Dedifferentiated amniotic fluid mesenchymal stem cell (primary cell): Measurements from ENCODE around the gene SYNPO.

Source experiments
- DNase-seq: peaks from one replicate; pipeline ENCODE4 v3.0.0-alpha.2; 2016; ENCODE audit errors: extremely low spot score

Gene SYNPO

DNA sequence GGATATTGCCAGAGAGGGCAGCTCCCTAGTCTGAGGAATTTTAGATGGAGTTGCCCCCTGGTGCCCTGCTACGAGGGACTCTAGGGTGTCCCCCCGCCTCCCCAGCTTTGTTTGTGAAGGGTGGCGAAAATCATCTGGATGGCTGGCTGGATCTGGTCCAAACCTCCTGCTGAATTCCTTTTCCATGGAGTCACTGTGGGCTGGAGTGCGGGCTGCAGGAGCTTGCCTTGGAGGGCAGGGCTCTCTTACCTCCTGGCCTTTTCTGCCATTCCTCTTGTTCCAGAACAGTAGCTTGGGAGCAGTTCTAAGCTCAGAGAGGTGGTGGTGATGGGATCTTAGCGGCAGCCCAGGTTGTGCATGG lies 2.1 kb downstream of the SYNPO start:
- DNase-seq = peak; percentile 80

- no peak for DNase-seq
Measured at GRCh38 chr5:150642991-150643710, 2.7 kb downstream of the SYNPO start.

DNA sequence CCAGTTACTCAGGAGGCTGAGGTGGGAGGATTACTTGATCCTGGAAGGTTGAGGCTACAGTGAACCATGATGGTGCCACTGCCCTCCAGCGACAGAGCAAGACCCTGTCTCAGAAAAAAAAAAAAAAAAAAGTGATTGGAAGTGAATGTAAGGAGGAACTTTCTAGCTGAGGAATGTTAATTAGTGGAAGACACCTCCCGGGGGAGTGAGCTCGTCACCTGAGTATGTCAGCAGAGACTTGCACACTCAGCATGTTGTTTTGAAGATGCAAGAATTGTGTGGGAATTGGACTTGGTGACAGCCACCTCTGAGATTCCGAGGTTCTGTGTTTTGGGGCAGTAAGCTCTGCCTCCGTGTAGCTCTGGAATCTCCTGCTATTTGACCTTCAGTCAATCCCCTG lies 3.6 kb downstream of the SYNPO start:
- DNase-seq = no peak

DNA sequence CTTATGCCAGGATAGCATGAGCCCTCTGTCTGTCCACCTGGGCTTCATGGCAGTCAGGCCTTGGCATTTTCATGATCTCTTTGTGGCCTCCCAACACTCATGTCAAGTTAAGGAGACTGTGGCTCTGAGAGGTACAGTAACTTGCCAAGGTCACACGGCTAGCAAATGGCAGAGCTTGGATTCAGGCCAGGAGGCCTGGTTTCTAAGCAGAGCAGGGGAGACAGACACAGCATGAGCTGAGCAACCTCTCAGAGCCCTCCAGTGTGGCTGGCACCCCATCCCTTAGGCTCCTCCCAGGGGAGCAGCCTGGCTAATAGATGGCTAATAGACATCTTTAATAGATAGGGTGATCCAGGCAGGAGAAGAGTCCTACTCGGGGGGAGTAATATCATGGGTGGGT lies 4.1 kb downstream of the SYNPO start:
- DNase-seq = no peak

DNA sequence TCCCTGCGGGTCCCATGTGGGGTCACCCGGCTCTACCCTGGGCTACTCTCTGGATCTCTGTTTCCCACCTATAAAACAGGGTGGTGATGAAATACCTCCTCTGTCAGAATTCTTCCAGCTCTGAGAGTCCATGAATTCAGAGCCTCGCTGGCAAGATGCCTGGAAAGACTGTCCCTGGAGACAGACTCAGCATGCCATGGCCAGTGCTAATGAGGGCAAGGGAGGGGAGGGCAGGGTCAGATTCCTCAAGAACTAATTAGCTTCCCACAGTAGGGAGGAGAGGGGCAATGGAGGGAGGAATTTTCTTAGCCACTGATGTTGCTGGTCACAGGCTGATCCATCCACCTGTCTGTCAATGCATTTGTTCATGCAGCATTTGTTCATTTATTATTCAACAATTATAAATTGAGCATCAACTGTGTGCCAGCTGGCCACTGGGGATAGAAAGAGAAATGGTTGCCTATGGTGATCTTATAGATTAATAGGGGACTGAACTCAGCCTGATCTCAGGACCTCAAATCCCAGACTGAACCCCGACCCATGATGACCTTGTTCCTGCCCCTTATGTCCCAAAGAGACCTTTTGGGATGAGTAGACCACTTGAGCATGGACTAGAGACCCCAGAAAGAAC lies 4.7 kb downstream of the SYNPO start:
- DNase-seq = peak; percentile 69

DNA sequence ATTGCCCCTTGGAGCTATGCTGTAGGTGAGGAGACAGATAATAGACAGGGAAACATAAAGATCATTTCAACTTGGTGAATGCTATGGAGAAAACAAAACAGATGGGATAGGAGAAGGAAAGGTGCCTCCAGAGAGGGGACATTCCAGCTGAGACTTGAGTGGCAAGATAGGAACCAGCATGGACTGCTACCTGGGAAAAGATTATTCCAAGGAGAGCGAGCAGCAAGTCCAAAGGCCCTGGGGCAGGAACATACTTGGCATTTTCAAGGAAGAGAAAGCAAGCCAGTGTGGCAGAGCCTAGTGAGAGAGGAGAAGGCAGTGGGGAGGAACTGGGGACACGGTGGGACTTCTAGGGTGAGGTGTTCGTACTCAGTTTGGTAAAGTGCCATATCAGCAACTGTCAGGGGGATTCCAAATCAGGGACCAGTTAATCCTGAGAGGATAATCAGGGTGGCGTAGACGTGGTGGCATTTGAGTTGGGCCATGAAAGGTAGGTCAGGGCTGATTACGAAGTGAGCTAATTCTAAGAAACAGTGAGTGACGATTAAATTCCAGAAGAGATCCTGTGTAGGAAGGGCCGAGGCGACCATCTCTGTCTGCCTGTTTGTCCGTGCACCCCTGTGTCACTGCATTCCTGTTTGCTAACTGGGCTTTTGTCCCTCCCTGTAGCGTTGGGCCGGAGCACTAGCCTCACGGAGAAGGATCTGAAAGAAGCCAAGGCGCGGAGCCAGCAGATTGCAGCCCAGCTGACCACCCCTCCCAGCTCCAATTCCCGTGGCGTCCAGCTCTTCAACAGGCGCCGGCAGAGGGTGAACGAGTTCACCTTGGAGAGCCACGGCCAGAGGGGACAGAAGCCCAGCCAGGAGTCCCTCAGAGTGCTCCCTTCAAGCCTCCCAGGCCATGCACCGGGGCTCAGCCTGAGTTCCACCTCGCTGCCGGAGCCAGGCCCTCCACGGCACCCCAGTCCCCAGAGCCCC lies 7.1 kb downstream of the SYNPO start:
- no peak for DNase-seq

GRCh38 chr5:150648294-150649107 lies 8.0 kb downstream of the SYNPO start:
- no peak for DNase-seq

- no peak for DNase-seq
Measured at GRCh38 chr5:150649108-150650020, 8.9 kb downstream of the SYNPO start.

DNA sequence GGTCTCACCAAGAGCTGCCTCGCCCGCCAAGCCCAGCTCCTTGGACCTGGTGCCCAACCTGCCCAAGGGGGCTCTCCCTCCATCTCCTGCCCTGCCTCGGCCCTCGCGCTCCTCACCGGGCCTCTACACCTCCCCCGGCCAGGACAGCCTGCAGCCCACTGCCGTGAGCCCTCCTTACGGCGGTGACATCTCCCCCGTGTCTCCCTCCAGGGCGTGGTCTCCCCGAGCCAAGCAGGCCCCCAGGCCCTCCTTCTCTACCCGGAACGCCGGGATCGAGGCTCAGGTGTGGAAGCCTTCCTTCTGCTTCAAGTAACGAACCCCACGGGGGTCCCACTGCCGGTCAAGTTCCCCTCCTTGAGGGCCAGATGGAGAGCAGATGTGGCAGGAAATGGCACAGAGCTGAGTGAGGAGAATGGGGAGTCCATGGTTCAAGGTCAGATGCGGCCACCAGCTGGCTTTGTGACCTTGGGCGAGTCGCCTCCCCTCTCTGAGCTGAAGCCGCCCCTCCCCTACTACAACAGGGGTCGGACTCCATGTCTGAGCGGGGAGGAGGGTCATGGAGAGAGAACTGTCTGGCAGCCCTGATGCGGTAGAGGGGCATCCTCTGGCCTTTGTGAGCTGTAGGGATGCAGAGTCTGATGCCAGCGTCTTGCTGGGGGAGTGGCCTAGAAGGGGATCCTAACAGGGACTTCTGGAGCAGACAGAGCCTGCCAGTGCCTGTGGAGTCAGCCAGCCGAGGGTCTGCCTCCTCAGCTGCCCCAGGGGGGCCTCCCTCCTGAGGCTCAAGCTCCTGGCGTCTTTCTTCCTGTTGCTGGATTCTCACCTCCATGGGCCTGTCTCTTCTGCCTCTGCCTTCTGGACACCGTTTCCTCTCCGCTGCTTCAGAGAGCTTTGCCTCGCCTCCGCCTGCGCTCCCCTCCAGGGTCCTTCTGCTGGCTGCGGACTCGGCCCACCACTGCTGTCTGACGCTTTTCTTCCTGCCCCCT lies 9.9 kb downstream of the SYNPO start:
- DNase-seq = no peak

GRCh38 chr5:150651382-150651781 lies 10.9 kb downstream of the SYNPO start:
- no peak for DNase-seq

DNA sequence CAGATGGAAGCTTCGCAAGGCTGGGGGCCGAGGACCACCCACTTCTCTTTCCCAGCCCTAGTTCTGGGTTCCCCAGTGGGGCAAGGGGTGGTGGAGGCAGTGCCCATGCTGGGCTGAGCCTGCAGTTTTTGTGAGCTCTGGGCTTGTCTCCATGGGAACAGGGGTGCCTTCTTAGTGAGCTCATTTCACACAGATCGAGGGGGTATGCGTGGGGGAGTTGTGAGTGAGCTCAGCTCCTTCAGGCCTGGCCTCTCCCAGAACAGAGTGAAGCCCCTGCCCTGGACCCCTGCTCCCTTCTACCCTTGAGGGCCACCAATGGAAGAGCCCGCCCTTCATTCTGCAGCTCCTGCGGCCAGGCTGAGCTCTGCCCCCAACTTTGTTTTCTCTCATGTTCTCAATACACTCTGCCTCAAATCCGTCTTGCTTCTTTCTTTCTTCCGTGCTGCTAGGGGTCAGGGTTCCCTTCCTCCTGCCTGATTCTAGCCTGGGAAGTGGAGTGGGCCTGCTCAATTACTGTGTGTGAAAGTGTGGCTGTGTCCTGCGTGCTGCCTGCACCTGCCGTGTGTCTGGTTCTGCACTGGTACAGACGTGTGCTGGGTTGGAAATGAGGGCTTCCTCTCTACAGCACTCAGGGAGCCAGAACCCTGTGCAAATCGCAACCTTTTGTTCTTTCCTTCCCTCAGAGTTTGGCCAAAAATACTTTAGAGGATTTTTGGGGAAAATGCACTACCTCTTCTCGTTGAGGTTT lies 11.6 kb downstream of the SYNPO start:
- no peak for DNase-seq

DNA sequence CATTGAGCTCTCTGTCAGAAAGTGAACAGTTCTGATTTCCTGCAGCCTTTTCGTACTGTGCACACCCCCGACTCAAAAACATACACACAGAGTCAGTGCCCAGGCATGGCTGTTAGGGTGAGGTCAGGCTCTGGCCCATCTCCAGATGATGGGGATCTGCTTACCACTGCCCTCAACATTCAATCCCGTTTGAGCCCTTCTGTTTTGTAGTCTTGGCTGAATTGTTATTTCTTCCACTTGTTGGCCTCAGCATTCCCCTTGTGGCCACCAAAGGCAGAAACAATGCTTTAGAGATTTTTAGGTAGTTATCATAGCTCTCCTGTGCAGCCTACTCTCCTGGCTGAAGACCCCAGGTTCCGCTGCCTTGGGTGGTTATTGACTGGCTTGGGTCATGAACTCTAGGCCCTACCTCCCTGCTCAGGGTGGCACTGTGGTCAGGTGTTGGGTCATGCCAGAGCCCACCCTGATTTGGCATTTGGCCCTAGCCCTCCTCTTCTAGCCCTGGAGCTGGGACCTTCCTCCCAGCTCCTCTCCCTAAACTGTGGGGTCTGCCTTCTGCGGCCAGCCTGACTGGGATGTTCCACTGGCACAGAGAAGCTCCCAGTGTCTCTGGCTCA lies 12.8 kb downstream of the SYNPO start:
- peak; percentile 36 for DNase-seq

DNA sequence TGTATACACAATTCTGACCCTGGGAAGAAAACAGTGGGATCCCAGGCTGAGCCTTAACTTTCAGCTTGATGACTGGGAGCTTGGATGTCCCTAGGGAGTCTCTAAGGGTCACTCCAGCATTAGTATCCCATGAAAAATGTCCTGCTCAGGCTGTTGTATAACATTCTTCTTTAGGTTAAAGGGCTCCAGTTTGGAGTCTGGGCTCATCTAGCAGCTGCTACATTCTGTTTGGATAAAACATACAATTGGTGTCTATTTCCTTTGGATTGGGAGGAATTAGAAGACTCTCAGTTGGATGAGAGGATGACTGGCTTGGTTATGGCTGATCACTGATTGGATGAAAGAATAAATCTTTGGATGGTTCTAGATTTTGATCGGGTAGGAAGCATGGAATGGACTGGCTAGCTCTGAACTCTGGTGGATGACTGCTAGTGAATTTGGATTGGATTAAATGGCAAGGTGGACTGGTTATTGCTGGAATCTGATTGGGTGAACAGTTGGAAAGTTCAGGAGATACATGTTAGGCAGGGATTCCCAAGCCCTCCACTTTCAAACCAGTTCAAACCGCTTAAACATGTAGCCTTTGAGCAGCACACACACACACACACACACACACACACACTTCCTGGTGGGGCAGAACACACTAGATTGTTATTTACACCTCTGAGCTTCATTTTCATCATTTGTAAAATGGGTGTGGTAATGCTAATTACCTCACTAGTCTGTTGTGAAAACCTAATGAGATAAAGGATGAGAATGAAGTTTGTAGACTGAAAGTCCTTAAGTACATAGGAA lies 13.5 kb downstream of the SYNPO start:
- no peak for DNase-seq

DNA sequence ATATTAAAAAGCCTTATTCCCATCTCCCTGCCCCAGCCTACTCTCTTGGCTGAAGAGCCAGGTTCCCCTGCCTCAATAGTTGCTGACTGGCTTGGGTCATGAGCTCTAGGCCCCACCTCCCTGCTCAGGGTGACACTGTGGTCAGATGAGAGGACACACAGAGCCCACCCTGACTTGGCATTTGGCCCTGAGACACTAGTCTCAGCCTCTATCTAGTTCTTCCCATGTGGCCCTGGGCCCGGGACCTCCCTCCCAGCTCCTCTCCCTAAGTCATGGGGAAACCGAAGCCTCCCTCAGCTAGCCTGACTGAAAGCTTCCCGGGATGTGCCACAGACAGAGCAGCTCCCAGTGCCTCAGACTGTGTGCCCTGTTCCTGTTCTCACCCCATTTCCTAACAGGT lies 14.8 kb downstream of the SYNPO start:
- DNase-seq = no peak

- DNase-seq = no peak
Measured at GRCh38 chr5:150656191-150657132, 16.0 kb downstream of the SYNPO start.

GRCh38 chr5:150658121-150658520 lies 17.7 kb downstream of the SYNPO start:
- DNase-seq = no peak
